ENCODE data around the gene C19orf18. TPM values are rescaled to one million over a fixed set of nuclear protein-coding genes. Genes with fewer than 3 reads are reported as not detected.

The C19orf18 gene
- total RNA-seq, 1 experiment from 2014 or later, result 0.43 TPM

DNA sequence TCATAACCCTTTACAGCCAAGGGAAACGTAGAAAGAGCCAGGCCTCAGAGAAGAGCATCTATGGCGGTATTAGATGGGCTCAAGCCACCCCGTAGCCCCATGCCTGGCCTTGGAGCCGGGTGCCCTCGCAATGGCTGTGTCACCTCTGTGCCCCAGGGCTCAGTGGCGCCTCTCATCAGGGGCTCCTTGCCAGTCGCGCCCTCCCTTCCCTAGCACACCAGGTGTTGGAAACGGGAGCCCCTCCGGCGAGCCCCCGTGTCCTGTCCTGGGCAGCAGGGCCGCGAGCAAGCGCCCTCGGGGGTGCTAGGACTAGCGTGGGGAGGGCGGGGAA is 27.3 kb downstream of the C19orf18 start:
- ChIA-PET CTCF (no interaction called here), POLR2A (ENCODE audit: low non-redundant PET) (no interaction called here)
- Histone ChIP-seq H3K27me3 (replicated peaks; ENCODE audit: insufficient read depth, low read depth, low read length, poor library complexity) (no peaks in the 10 kb centered on the region), H3K27ac (ENCODE audit: low read depth, low read length, poor library complexity, severe bottlenecking) (peak overlapping the region; percentile 66), H3K4me1 (ENCODE audit: insufficient read depth, low read length, poor library complexity, severe bottlenecking) (no peaks in the 10 kb centered on the region), H3K9me3 (ENCODE audit: low read depth, low read length, poor library complexity, severe bottlenecking) (peaks cover 42% of the 10 kb centered on the region), H3K36me3 (ENCODE audit: insufficient read depth, low read length, poor library complexity, severe bottlenecking) (peaks cover 20% of the 10 kb centered on the region), H3K4me3 (ENCODE audit: low read depth, low read length, poor library complexity, severe bottlenecking) (peak overlapping the region; percentile 72)
- BruUV-seq (replicated peaks), result no TSS peak
- TF ChIP-seq, protein P1, sequence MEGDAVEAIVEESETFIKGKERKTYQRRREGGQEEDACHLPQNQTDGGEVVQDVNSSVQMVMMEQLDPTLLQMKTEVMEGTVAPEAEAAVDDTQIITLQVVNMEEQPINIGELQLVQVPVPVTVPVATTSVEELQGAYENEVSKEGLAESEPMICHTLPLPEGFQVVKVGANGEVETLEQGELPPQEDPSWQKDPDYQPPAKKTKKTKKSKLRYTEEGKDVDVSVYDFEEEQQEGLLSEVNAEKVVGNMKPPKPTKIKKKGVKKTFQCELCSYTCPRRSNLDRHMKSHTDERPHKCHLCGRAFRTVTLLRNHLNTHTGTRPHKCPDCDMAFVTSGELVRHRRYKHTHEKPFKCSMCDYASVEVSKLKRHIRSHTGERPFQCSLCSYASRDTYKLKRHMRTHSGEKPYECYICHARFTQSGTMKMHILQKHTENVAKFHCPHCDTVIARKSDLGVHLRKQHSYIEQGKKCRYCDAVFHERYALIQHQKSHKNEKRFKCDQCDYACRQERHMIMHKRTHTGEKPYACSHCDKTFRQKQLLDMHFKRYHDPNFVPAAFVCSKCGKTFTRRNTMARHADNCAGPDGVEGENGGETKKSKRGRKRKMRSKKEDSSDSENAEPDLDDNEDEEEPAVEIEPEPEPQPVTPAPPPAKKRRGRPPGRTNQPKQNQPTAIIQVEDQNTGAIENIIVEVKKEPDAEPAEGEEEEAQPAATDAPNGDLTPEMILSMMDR (conservative IDR thresholded peaks at IDR 0.05; ENCODE audit: low read depth, low read length), result no peak
- no peak for TF ChIP-seq EZH2 (IDR thresholded peaks at IDR 0.05; ENCODE audit: borderline replicate concordance, low read depth, low read length, poor library complexity, severe bottlenecking)
- intact Hi-C loops (cut with micrococcal nuclease; ENCODE audit: unreplicated experiment), result no loop called here
- no peak for DNase-seq (ENCODE audit: low spot score)

DNA sequence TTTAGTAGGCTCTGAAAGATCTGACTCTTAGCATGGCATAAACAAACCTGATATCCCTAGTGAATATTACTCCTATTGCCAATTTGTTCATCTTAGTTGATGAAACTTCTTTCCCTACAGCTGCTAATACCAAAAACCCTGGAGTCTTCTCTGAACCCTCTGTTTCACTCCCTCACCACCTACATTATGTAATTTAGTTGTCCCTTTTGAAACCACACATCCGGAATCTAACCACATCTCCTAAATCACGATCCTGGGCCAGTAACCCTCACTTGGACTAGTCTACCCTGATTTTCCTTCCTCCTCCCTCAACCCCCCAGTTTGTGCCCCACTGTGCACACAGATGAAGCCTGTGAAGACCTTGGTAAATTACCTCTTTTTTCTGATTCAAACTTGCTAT is 28.0 kb downstream of the C19orf18 start:
- H3K27ac ChIP-seq (ENCODE audit: low read depth, low read length, poor library complexity, severe bottlenecking), result peak overlapping the region; percentile 66
- intact Hi-C loops (cut with micrococcal nuclease; ENCODE audit: unreplicated experiment), result no loop called here
- no TSS peak for BruUV-seq (replicated peaks)
- H3K27me3 ChIP-seq (replicated peaks; ENCODE audit: insufficient read depth, low read depth, low read length, poor library complexity), result no peaks in the 10 kb centered on the region
- H3K36me3 ChIP-seq (ENCODE audit: insufficient read depth, low read length, poor library complexity, severe bottlenecking), result peaks cover 27% of the 10 kb centered on the region
- H3K4me3 ChIP-seq (ENCODE audit: low read depth, low read length, poor library complexity, severe bottlenecking), result peak overlapping the region; percentile 72
- ChIA-PET POLR2A (ENCODE audit: low non-redundant PET) (no interaction called here), CTCF (no interaction called here)
- TF ChIP-seq, protein P1 (conservative IDR thresholded peaks at IDR 0.05; ENCODE audit: low read depth, low read length), result no peak
- TF ChIP-seq EZH2 (IDR thresholded peaks at IDR 0.05; ENCODE audit: borderline replicate concordance, low read depth, low read length, poor library complexity, severe bottlenecking), result no peak
- DNase-seq (ENCODE audit: low spot score), result no peak
- H3K4me1 ChIP-seq (ENCODE audit: insufficient read depth, low read length, poor library complexity, severe bottlenecking), result no peaks in the 10 kb centered on the region
- peaks cover 49% of the 10 kb centered on the region for H3K9me3 ChIP-seq (ENCODE audit: low read depth, low read length, poor library complexity, severe bottlenecking)

DNA sequence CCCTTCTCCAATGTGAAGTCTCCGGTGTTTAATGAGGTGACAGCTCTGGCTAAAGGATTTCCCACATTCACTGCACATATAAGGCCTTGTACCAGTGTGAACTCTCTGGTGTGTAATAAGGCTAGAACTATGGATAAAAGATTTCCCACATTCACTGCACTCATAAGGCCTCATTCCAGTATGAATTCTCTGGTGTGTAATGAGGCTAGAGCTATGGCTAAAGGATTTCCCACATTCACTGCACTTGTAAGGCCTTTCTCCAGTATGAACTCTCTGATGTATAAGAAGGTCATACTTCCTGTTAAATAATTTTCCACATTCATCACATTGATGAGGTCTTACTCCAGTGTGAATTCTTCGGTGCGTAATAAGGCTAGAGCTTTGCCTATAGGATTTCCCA is 32.7 kb downstream of the C19orf18 start:
- H3K27ac ChIP-seq (ENCODE audit: low read depth, low read length, poor library complexity, severe bottlenecking), result no peak overlapping the region
- no peak overlapping the region for H3K4me3 ChIP-seq (ENCODE audit: low read depth, low read length, poor library complexity, severe bottlenecking)
- POLR2A ChIA-PET (ENCODE audit: low non-redundant PET), result no interaction called here
- H3K27me3 ChIP-seq (replicated peaks; ENCODE audit: insufficient read depth, low read depth, low read length, poor library complexity), result no peaks in the 10 kb centered on the region
- CTCF ChIA-PET, result no interaction called here
- DNase-seq (ENCODE audit: low spot score), result no peak
- BruUV-seq (replicated peaks), result no TSS peak
- H3K36me3 ChIP-seq (ENCODE audit: insufficient read depth, low read length, poor library complexity, severe bottlenecking), result peaks cover 41% of the 10 kb centered on the region
- intact Hi-C loops (cut with micrococcal nuclease; ENCODE audit: unreplicated experiment), result no loop called here
- no peaks in the 10 kb centered on the region for H3K4me1 ChIP-seq (ENCODE audit: insufficient read depth, low read length, poor library complexity, severe bottlenecking)
- H3K9me3 ChIP-seq (ENCODE audit: low read depth, low read length, poor library complexity, severe bottlenecking), result peaks cover 53% of the 10 kb centered on the region
- no peak for TF ChIP-seq EZH2 (IDR thresholded peaks at IDR 0.05; ENCODE audit: borderline replicate concordance, low read depth, low read length, poor library complexity, severe bottlenecking)
- TF ChIP-seq, protein P1 (conservative IDR thresholded peaks at IDR 0.05; ENCODE audit: low read depth, low read length), result no peak

Data from A673 (cell line).